ENCODE data around the gene ANKRD62. TPM values are rescaled to one million over a fixed set of nuclear protein-coding genes. Genes with fewer than 3 reads are reported as not detected.
A peak's percentile ranks its signal among the peaks of the same experiment; 100 is the strongest.

ANKRD62 gene
- total and polyA plus RNA-seq, 9 of the 15 experiments (the other 6 are each of a cell fraction or from before 2014, with no cell fraction given) = 0.16 to 1.1 (median 0.45) TPM; not detected in 1

- no peak overlapping the region for H2AFZ ChIP-seq (ENCODE audit: low read depth, low read length)
- TF ChIP-seq ZC3H11A (IDR thresholded peaks at IDR 0.05; ENCODE audit: low read depth, low read length) (no peak), ERF (CRISPR knock-in tag; IDR thresholded peaks at IDR 0.05) (no peak), PRDM10 (IDR thresholded peaks at IDR 0.05; ENCODE audit: partially characterized antibody) (peak; percentile 42), VEZF1 (CRISPR knock-in tag; IDR thresholded peaks at IDR 0.05) (peak; percentile 56), USF2 (CRISPR knock-in tag; IDR thresholded peaks at IDR 0.05) (peak; percentile 15; the same call in 1 of the 2 replicates), ZNF354B (CRISPR knock-in tag; IDR thresholded peaks at IDR 0.05) (no peak)
- H3K4me2 ChIP-seq (ENCODE audit: insufficient read depth, low read length) = no peak overlapping the region
- no peak overlapping the region for H3K4me3 ChIP-seq
- no peak for FAIRE-seq
- BruUV-seq (replicated peaks) = no TSS peak
- no peaks in the 10 kb centered on the region for H3K79me2 ChIP-seq (ENCODE audit: control insufficient read depth, insufficient read depth, low read length)
- H3K9ac ChIP-seq (ENCODE audit: insufficient read depth in 1 of 2, low read depth in 2 of 2, low read length in 2 of 2) = no peak overlapping the region
- ChIA-PET POLR2A (interaction anchor here (0.9 kb wide), 1 partner anchor 9 kb away, joined by 4 read pairs; no protein-coding TSS in a partner anchor), CTCF (ENCODE audit: low intra/inter-chr PET ratio) (interaction anchor here (0.7 kb wide), 1 partner anchor 637 kb away, joined by 3 read pairs; no protein-coding TSS in a partner anchor)
- ATAC-seq = no peak
- no peaks in the 10 kb centered on the region for H3K9me1 ChIP-seq (ENCODE audit: control insufficient read depth, insufficient read depth, low read length)
- no peaks in the 10 kb centered on the region for H3K9me3 ChIP-seq (replicated peaks; ENCODE audit: control insufficient read depth, insufficient read depth, low read depth, low read length)
- 6% methylated on average over 3 of the region's 3 CpGs for WGBS (ENCODE audit: insufficient coverage, low coverage, missing lambda C conversion rate)
- no peaks in the 10 kb centered on the region for H4K20me1 ChIP-seq (replicated peaks; ENCODE audit: control insufficient read depth, insufficient read depth, low read length)
- in situ Hi-C loops (cut with MboI) (no loop called here), intact Hi-C loops (cut with micrococcal nuclease) (no loop called here)
- no peak for DNase-seq (ENCODE audit: extremely low read depth in 1 of 4, low spot score in 3 of 4)
- 0 out of 5 replicates have a peak, but pooled peaks cover 0 to 4% of the 10 kb centered on the region in 2 experiments for H3K27me3 ChIP-seq (ENCODE audit: control insufficient read depth in 2 of 2, insufficient read depth in 2 of 2, low read length in 2 of 2)
- H3K36me3 ChIP-seq (ENCODE audit: control insufficient read depth, insufficient read depth, low read length) = no peaks in the 10 kb centered on the region
- no peaks in the 10 kb centered on the region for H3K4me1 ChIP-seq (replicated peaks in 1 of 2; ENCODE audit: control insufficient read depth in 2 of 2, insufficient read depth in 2 of 2, low read length in 2 of 2)
- H3K27ac ChIP-seq (ENCODE audit: extremely low read depth, low read depth, low read length) = no peak overlapping the region
Observed at GRCh38 chr18:12155996-12156395, 62.4 kb downstream of the ANKRD62 start.

Measured in K562 (cell line).